Coronary artery (tissue), 2 donors: ENCODE results near the gene CLEC3B.

Source experiments
- DNase-seq: peaks from one replicate; pipeline ENCODE4 v3.0.0-alpha.2; 2017; ENCODE audit warnings: low spot score
- H3K27ac ChIP-seq, 2 donors: fragments of 200-600 bp; sonication (generic); one replicate each; pipeline ENCODE4 v1.5.1; 2016 to 2019
- H3K4me3 ChIP-seq: fragments of 200-600 bp; sonication (generic); 2 replicates; pipeline ENCODE4 v1.5.1; 2016; ENCODE audit warnings: mild to moderate bottlenecking, moderate library complexity
- TF ChIP-seq, protein P1 (sequence below): fragments of 200-600 bp; sonication (generic); IDR thresholded peaks from one replicate; pipeline ENCODE4 v1.5.1; 2019; ENCODE audit warnings: antibody characterized with exemption

Gene CLEC3B

DNA sequence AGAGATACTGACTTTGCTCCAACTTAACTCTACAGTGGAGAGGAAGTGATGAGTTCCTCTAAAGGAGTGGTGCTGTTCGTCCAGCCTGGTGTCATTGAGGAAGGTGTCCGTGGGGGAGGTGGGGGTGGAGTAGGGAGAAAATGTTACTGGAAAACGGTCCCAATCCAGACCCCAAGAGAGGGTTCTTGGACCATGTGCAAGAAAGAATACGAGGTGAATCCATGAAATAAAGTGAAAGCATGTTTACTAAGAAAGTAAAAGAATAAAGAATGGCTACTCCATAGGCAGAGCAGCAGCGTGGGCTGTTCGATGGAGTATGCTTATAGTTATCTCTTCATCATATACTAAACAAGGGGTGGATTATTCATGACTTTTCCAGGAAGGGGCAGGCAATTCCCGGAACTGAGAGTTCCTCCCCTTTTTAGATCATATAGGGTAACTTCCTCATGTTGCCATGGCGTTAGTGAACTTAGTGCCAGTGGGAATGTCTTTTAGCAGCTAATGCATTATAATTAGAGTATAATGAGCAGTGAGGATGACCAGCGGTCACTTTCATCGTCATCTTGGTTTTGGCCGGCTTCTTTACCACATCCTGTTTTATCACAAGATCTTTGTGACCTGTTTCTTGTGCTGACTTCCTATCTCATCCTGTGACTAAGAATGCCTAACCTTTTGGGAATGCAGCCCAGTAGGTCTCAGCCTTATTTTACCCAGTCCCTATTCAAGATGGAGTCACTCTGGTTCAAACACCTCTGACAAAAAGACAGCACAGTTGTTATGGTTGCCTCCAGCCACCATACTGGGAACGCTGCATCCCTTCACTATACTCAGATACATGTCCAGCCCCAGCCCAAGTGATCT lies 38.6 kb downstream of the CLEC3B start:
- TF ChIP-seq, protein P1, sequence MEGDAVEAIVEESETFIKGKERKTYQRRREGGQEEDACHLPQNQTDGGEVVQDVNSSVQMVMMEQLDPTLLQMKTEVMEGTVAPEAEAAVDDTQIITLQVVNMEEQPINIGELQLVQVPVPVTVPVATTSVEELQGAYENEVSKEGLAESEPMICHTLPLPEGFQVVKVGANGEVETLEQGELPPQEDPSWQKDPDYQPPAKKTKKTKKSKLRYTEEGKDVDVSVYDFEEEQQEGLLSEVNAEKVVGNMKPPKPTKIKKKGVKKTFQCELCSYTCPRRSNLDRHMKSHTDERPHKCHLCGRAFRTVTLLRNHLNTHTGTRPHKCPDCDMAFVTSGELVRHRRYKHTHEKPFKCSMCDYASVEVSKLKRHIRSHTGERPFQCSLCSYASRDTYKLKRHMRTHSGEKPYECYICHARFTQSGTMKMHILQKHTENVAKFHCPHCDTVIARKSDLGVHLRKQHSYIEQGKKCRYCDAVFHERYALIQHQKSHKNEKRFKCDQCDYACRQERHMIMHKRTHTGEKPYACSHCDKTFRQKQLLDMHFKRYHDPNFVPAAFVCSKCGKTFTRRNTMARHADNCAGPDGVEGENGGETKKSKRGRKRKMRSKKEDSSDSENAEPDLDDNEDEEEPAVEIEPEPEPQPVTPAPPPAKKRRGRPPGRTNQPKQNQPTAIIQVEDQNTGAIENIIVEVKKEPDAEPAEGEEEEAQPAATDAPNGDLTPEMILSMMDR, result no peak
- H3K27ac ChIP-seq, result peak overlapping the region in 1 of 2 donors; percentile 83
- no peak for DNase-seq
- H3K4me3 ChIP-seq, result no peak overlapping the region

DNA sequence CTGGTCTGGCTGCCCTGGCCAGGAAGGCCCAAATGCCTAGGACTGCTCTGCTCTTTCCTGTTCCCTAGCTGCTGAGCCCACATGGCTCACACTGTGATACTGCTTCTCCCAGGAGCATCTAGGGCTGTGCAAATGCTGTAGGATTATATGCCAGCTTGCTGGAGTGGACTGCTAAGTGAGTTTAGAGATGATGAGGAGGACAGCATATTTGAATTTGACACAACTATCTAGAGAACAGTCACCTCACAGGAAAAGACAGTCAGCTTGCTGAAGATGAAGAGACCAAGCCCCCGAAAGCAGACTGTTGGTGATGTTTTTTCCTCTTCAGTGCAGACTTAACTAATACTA lies 39.2 kb downstream of the CLEC3B start:
- TF ChIP-seq, protein P1, result no peak
- DNase-seq, result no peak
- Histone ChIP-seq H3K27ac (peak overlapping the region in 1 of 2 donors; percentile 83), H3K4me3 (no peak overlapping the region)

DNA sequence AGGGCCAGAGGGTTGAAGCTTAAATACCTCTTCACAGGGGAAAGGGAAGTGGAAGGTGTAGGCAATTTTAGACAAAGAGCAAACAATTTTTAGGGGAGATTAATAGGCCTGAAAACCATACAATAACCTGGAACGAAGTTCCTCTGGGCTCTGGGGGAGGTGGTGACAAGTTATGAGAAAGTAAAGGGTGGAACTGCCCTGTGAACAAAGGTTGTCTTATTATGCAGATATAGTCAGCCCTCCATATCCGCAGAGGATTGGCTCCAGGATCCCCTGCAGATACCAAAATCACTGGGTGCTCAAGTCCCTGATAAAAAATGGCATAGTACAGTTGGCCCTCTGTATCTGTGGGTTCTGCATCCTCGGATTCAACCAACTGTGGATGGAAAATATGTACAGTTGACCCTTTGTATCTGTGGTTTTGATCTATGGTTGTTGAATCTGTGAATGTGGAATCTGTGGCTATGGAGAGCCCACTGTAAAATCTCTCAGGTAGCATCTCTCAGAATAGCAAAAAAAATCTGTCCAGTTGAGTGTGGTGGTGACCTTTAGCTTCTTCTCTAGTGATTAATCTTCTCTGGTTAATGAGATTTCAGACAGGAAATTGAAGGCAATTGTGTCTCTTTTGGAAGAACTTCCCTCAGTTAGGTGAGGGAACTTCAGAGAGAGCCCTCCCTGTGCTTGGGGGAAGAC lies 40.2 kb downstream of the CLEC3B start:
- TF ChIP-seq, protein P1, result no peak
- Histone ChIP-seq H3K4me3 (no peak overlapping the region), H3K27ac (peak overlapping the region in 1 of 2 donors; percentile 83)
- no peak for DNase-seq

DNA sequence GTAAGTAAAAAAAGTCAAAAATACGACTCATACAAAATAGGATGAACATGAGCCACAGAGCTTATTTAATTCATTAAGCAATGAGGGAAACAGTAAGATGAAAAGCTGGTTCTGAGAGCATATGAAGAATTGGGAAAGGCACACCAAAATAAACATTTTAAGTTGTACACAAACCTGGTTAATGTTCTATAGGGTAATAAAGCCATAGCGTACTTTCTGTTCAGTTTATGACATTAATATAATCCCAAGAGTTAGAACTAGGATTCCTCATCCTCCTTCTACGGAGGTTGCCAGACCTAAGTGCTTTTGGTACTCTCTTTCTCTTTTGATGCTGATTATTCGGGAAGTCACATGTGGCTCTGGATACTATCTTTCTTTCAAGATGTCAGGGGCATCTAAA lies 41.4 kb downstream of the CLEC3B start:
- no peak for DNase-seq
- TF ChIP-seq, protein P1, result no peak
- H3K4me3 ChIP-seq, result no peak overlapping the region
- H3K27ac ChIP-seq, result no peak overlapping the region

DNA sequence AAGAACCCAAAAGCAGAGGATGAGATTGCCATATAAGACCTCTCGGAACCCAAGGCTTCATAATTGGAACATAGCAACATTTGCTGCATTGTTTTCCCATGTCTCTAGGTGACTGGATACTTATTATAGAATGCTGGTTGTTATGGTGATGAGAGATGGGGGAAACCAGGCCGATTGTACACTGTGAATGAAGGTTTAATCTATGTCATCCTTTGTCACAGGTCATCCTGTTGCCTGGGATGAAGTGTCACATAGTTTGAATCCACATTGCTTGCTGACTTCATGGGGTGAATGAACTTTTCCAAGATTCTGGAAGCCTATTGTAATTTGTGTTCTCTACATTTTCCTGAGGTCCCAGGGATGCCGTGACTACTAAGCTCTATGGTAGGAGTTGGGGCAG lies 41.8 kb downstream of the CLEC3B start:
- no peak overlapping the region for H3K4me3 ChIP-seq
- DNase-seq, result no peak
- H3K27ac ChIP-seq, result no peak overlapping the region
- TF ChIP-seq, protein P1, result no peak

DNA sequence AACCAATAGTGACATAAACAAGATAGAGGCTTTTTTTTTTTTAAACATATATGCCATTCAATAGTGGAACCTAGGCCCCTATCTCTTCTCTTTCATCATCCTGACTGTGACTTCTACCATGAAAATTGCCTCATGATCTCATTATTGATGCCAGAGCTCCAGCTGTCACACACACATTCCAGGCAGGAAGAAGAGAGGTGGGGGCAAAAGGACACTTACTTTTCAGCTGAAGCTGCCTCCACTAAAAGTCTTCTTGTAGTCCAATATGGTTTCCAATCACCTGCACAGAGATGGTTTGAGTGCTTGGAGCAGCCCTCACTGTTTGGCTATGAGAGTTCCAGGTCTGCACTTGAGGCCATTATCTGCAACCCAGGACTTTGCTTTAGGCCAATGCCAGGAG lies 45.0 kb downstream of the CLEC3B start:
- H3K27ac ChIP-seq, result no peak overlapping the region
- DNase-seq, result no peak
- TF ChIP-seq, protein P1, result no peak
- H3K4me3 ChIP-seq, result no peak overlapping the region
